ENCODE measurements around the gene CDK19. TPM values are rescaled to one million over a fixed set of nuclear protein-coding genes. Genes with fewer than 3 reads are reported as not detected.
"Not testable (repeated sequence)": the region's sequence is repeated elsewhere in the genome, so short reads cannot be mapped to it uniquely, and the experiment has no call there.

CDK19 gene
- total RNA-seq, 1 donor from 2014 or later, result 11.0 TPM

- Histone ChIP-seq H3K9me3 (ENCODE audit: control insufficient read depth in 3 of 3, low read length in 3 of 3) (no peaks in the 10 kb centered on the region), H3K27ac (ENCODE audit: low read depth, low read length) (no peak overlapping the region), H3K4me1 (ENCODE audit: control insufficient read depth in 3 of 3, insufficient read depth in 3 of 3, low read length in 3 of 3) (no peaks in the 10 kb centered on the region), H3K36me3 (ENCODE audit: control insufficient read depth in 3 of 3, insufficient read depth in 3 of 3, low read length in 3 of 3) (no peaks in the 10 kb centered on the region), H3K9ac (ENCODE audit: low read depth in 1 of 3, low read length in 3 of 3) (no peak overlapping the region), H3K27me3 (ENCODE audit: control insufficient read depth in 3 of 3, insufficient read depth in 3 of 3, low read length in 3 of 3) (no peaks in the 10 kb centered on the region), H3K4me3 (ENCODE audit: low read length in 3 of 3) (no peak overlapping the region)
Observed at GRCh38 chr6:110841266-110841665, 26.0 kb upstream of the CDK19 start.

- H3K27ac ChIP-seq (ENCODE audit: low read depth, low read length), result not testable (repeated sequence)
Observed at GRCh38 chr6:110835751-110836150, 20.5 kb upstream of the CDK19 start.

GRCh38 chr6:110833831-110834230 lies 18.6 kb upstream of the CDK19 start:
- Histone ChIP-seq H3K27ac (ENCODE audit: low read depth, low read length) (no peak overlapping the region), H3K9me3 (ENCODE audit: control insufficient read depth in 3 of 3, low read length in 3 of 3) (no peaks in the 10 kb centered on the region), H3K4me1 (ENCODE audit: control insufficient read depth in 3 of 3, insufficient read depth in 3 of 3, low read length in 3 of 3) (no peaks in the 10 kb centered on the region), H3K36me3 (ENCODE audit: control insufficient read depth in 3 of 3, insufficient read depth in 3 of 3, low read length in 3 of 3) (no peaks in the 10 kb centered on the region), H3K27me3 (ENCODE audit: control insufficient read depth in 3 of 3, insufficient read depth in 3 of 3, low read length in 3 of 3) (no peaks in the 10 kb centered on the region), H3K9ac (ENCODE audit: low read depth in 1 of 3, low read length in 3 of 3) (no peak overlapping the region), H3K4me3 (ENCODE audit: low read length in 3 of 3) (no peak overlapping the region)

More at GRCh38 chr6:110835751-110836150, 20.5 kb upstream of the CDK19 start:
- H3K9ac ChIP-seq (ENCODE audit: low read depth in 1 of 3, low read length in 3 of 3); H3K4me1 ChIP-seq (ENCODE audit: control insufficient read depth in 3 of 3, insufficient read depth in 3 of 3, low read length in 3 of 3); H3K9me3 ChIP-seq (ENCODE audit: control insufficient read depth in 3 of 3, low read length in 3 of 3); H3K4me3 ChIP-seq (ENCODE audit: low read length in 3 of 3); H3K36me3 ChIP-seq (ENCODE audit: control insufficient read depth in 3 of 3, insufficient read depth in 3 of 3, low read length in 3 of 3); H3K27me3 ChIP-seq (ENCODE audit: control insufficient read depth in 3 of 3, insufficient read depth in 3 of 3, low read length in 3 of 3): not testable (repeated sequence)

GRCh38 chr6:110831405-110831804 lies 16.1 kb upstream of the CDK19 start:
- Histone ChIP-seq H3K9ac (ENCODE audit: low read depth in 1 of 3, low read length in 3 of 3) (no peak overlapping the region), H3K27me3 (ENCODE audit: control insufficient read depth in 3 of 3, insufficient read depth in 3 of 3, low read length in 3 of 3) (no peaks in the 10 kb centered on the region)

GRCh38 chr6:110828396-110828795 lies 13.1 kb upstream of the CDK19 start:
- Histone ChIP-seq H3K9ac (ENCODE audit: low read depth in 1 of 3, low read length in 3 of 3) (no peak overlapping the region), H3K9me3 (ENCODE audit: control insufficient read depth in 3 of 3, low read length in 3 of 3) (no peaks in the 10 kb centered on the region), H3K27ac (ENCODE audit: low read depth, low read length) (no peak overlapping the region), H3K36me3 (ENCODE audit: control insufficient read depth in 3 of 3, insufficient read depth in 3 of 3, low read length in 3 of 3) (no peaks in the 10 kb centered on the region), H3K4me3 (ENCODE audit: low read length in 3 of 3) (no peak overlapping the region), H3K4me1 (ENCODE audit: control insufficient read depth in 3 of 3, insufficient read depth in 3 of 3, low read length in 3 of 3) (no peaks in the 10 kb centered on the region), H3K27me3 (ENCODE audit: control insufficient read depth in 3 of 3, insufficient read depth in 3 of 3, low read length in 3 of 3) (no peaks in the 10 kb centered on the region)

More at GRCh38 chr6:110831405-110831804, 16.1 kb upstream of the CDK19 start:
- H3K27ac ChIP-seq (ENCODE audit: low read depth, low read length), result no peak overlapping the region
- H3K4me1 ChIP-seq (ENCODE audit: control insufficient read depth in 3 of 3, insufficient read depth in 3 of 3, low read length in 3 of 3), result no peaks in the 10 kb centered on the region
- H3K36me3 ChIP-seq (ENCODE audit: control insufficient read depth in 3 of 3, insufficient read depth in 3 of 3, low read length in 3 of 3), result no peaks in the 10 kb centered on the region
- H3K9me3 ChIP-seq (ENCODE audit: control insufficient read depth in 3 of 3, low read length in 3 of 3), result no peaks in the 10 kb centered on the region
- H3K4me3 ChIP-seq (ENCODE audit: low read length in 3 of 3), result no peak overlapping the region

GRCh38 chr6:110826236-110827129 lies 11.2 kb upstream of the CDK19 start:
- Histone ChIP-seq H3K9me3 (ENCODE audit: control insufficient read depth in 3 of 3, low read length in 3 of 3) (no peaks in the 10 kb centered on the region), H3K27me3 (ENCODE audit: control insufficient read depth in 3 of 3, insufficient read depth in 3 of 3, low read length in 3 of 3) (no peaks in the 10 kb centered on the region), H3K4me3 (ENCODE audit: low read length in 3 of 3) (no peak overlapping the region), H3K9ac (ENCODE audit: low read depth in 1 of 3, low read length in 3 of 3) (no peak overlapping the region), H3K4me1 (ENCODE audit: control insufficient read depth in 3 of 3, insufficient read depth in 3 of 3, low read length in 3 of 3) (peaks cover 3 to 5% (median 3%) of the 10 kb centered on the region in 3 donors), H3K27ac (ENCODE audit: low read depth, low read length) (no peak overlapping the region), H3K36me3 (ENCODE audit: control insufficient read depth in 3 of 3, insufficient read depth in 3 of 3, low read length in 3 of 3) (no peaks in the 10 kb centered on the region)

- Histone ChIP-seq H3K4me1 (ENCODE audit: control insufficient read depth in 3 of 3, insufficient read depth in 3 of 3, low read length in 3 of 3) (peaks cover 3 to 5% (median 3%) of the 10 kb centered on the region in 3 donors), H3K27me3 (ENCODE audit: control insufficient read depth in 3 of 3, insufficient read depth in 3 of 3, low read length in 3 of 3) (no peaks in the 10 kb centered on the region), H3K4me3 (ENCODE audit: low read length in 3 of 3) (no peak overlapping the region), H3K36me3 (ENCODE audit: control insufficient read depth in 3 of 3, insufficient read depth in 3 of 3, low read length in 3 of 3) (no peaks in the 10 kb centered on the region), H3K27ac (ENCODE audit: low read depth, low read length) (no peak overlapping the region), H3K9ac (ENCODE audit: low read depth in 1 of 3, low read length in 3 of 3) (no peak overlapping the region), H3K9me3 (ENCODE audit: control insufficient read depth in 3 of 3, low read length in 3 of 3) (no peaks in the 10 kb centered on the region)
Observed at GRCh38 chr6:110823146-110823545, 7.9 kb upstream of the CDK19 start.

GRCh38 chr6:110822249-110822648 lies 7.0 kb upstream of the CDK19 start:
- no peak overlapping the region for H3K9ac ChIP-seq (ENCODE audit: low read depth in 1 of 3, low read length in 3 of 3)
- no peaks in the 10 kb centered on the region for H3K27me3 ChIP-seq (ENCODE audit: control insufficient read depth in 3 of 3, insufficient read depth in 3 of 3, low read length in 3 of 3)
- no peak overlapping the region for H3K4me3 ChIP-seq (ENCODE audit: low read length in 3 of 3)
- no peaks in the 10 kb centered on the region for H3K9me3 ChIP-seq (ENCODE audit: control insufficient read depth in 3 of 3, low read length in 3 of 3)
- H3K36me3 ChIP-seq (ENCODE audit: control insufficient read depth in 3 of 3, insufficient read depth in 3 of 3, low read length in 3 of 3), result no peaks in the 10 kb centered on the region
- H3K4me1 ChIP-seq (ENCODE audit: control insufficient read depth in 3 of 3, insufficient read depth in 3 of 3, low read length in 3 of 3), result peaks cover 3 to 5% (median 3%) of the 10 kb centered on the region in 3 donors
- H3K27ac ChIP-seq (ENCODE audit: low read depth, low read length), result no peak overlapping the region

GRCh38 chr6:110816677-110817076 lies 1.4 kb upstream of the CDK19 start:
- H3K4me3 ChIP-seq (ENCODE audit: low read length in 3 of 3), result no peak overlapping the region
- H3K36me3 ChIP-seq (ENCODE audit: control insufficient read depth in 3 of 3, insufficient read depth in 3 of 3, low read length in 3 of 3), result no peaks in the 10 kb centered on the region

GRCh38 chr6:110815015-110815410 lies 256 bp downstream of the CDK19 start:
- H3K9me3 ChIP-seq (ENCODE audit: control insufficient read depth in 3 of 3, low read length in 3 of 3), result no peaks in the 10 kb centered on the region
- peak overlapping the region; percentile 86 to 89 (median 89) for H3K9ac ChIP-seq (ENCODE audit: low read depth in 1 of 3, low read length in 3 of 3)
- peak overlapping the region; percentile 95 to 99 (median 96) for H3K4me3 ChIP-seq (ENCODE audit: low read length in 3 of 3)
- H3K27ac ChIP-seq (ENCODE audit: low read depth, low read length), result peak overlapping the region; percentile 95
- no peaks in the 10 kb centered on the region for H3K27me3 ChIP-seq (ENCODE audit: control insufficient read depth in 3 of 3, insufficient read depth in 3 of 3, low read length in 3 of 3)
- H3K36me3 ChIP-seq (ENCODE audit: control insufficient read depth in 3 of 3, insufficient read depth in 3 of 3, low read length in 3 of 3), result no peaks in the 10 kb centered on the region
- H3K4me1 ChIP-seq (ENCODE audit: control insufficient read depth in 3 of 3, insufficient read depth in 3 of 3, low read length in 3 of 3), result peaks cover 9 to 17% (median 10%) of the 10 kb centered on the region in 3 donors

More at GRCh38 chr6:110816677-110817076, 1.4 kb upstream of the CDK19 start:
- H3K27ac ChIP-seq (ENCODE audit: low read depth, low read length), result no peak overlapping the region
- no peaks in the 10 kb centered on the region for H3K27me3 ChIP-seq (ENCODE audit: control insufficient read depth in 3 of 3, insufficient read depth in 3 of 3, low read length in 3 of 3)
- peaks cover 9 to 17% (median 10%) of the 10 kb centered on the region in 3 donors for H3K4me1 ChIP-seq (ENCODE audit: control insufficient read depth in 3 of 3, insufficient read depth in 3 of 3, low read length in 3 of 3)
- no peaks in the 10 kb centered on the region for H3K9me3 ChIP-seq (ENCODE audit: control insufficient read depth in 3 of 3, low read length in 3 of 3)
- H3K9ac ChIP-seq (ENCODE audit: low read depth in 1 of 3, low read length in 3 of 3), result no peak overlapping the region

Data from skeletal muscle tissue (tissue), 4 donors.